IPS-15b (cell line): Measurements from ENCODE around the gene RPN2.

Experiments
- H3K27me3 ChIP-seq: one replicate; pipeline ENCODE4 v1.6.1; 2013; ENCODE audit warnings: low read length; ENCODE audit not compliant: control insufficient read depth, insufficient read depth
- H3K36me3 ChIP-seq: one replicate; pipeline ENCODE4 v1.6.1; 2013; ENCODE audit warnings: low read length; ENCODE audit not compliant: control insufficient read depth, insufficient read depth
- H3K4me1 ChIP-seq: one replicate; pipeline ENCODE4 v1.6.1; 2013; ENCODE audit warnings: mild to moderate bottlenecking, low read length; ENCODE audit not compliant: control insufficient read depth, insufficient read depth
- H3K4me3 ChIP-seq: one replicate; pipeline ENCODE4 v1.5.1; 2013; ENCODE audit warnings: low read depth, low read length
- H3K9ac ChIP-seq: one replicate; pipeline ENCODE4 v1.6.1; 2013; ENCODE audit warnings: low read depth, mild to moderate bottlenecking, low read length
- H3K9me3 ChIP-seq: one replicate; pipeline ENCODE4 v1.6.1; 2013; ENCODE audit warnings: mild to moderate bottlenecking, low read length; ENCODE audit not compliant: control insufficient read depth, insufficient read depth

Gene RPN2

GRCh38 chr20:37247547-37247946 lies 68.4 kb downstream of the RPN2 start:
- no peaks in the 10 kb centered on the region for H3K27me3 ChIP-seq
- no peak overlapping the region for H3K4me3 ChIP-seq
- peaks cover 15% of the 10 kb centered on the region for H3K4me1 ChIP-seq
- H3K9ac ChIP-seq, result no peak overlapping the region
- no peaks in the 10 kb centered on the region for H3K9me3 ChIP-seq
- H3K36me3 ChIP-seq, result peaks cover 14% of the 10 kb centered on the region

GRCh38 chr20:37249304-37249703 lies 70.2 kb downstream of the RPN2 start:
- Histone ChIP-seq H3K4me1 (peaks cover 15% of the 10 kb centered on the region), H3K36me3 (peaks cover 3% of the 10 kb centered on the region), H3K4me3 (no peak overlapping the region), H3K9ac (no peak overlapping the region), H3K27me3 (no peaks in the 10 kb centered on the region), H3K9me3 (no peaks in the 10 kb centered on the region)

DNA sequence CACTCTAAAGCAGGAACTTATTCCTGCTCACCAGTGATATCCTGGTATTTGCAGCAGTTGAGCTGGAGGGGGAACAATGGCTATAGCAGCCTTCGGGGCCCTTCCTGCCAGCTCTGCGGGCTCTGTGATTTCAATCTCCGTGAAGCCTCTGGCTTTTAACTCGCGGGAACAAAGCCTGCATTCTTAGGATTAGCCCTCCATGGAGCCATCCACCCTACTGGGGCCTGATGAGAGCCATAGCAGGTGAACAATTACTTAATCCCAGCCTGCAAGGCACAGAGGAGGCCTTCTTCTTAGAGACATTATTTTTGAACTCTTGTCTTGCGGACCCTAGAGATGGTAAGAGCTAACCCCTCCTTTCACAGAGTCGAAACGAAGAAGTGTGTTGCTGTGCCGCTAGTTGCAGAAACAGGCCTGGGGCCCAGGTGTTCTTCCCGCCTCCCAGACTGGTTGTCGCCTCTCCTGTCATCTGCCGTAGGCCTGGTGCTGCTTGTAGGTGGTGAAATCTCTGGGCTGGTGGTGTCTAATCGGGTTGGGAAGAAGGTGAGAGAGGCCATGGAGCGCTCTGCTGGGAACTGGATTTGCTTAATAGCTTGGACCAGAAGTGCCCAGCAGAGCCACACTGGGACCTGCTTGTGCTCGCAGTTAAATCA lies 72.8 kb downstream of the RPN2 start:
- no peaks in the 10 kb centered on the region for H3K27me3 ChIP-seq
- H3K4me1 ChIP-seq, result peaks cover 7% of the 10 kb centered on the region
- no peak overlapping the region for H3K9ac ChIP-seq
- no peaks in the 10 kb centered on the region for H3K9me3 ChIP-seq
- no peak overlapping the region for H3K4me3 ChIP-seq
- no peaks in the 10 kb centered on the region for H3K36me3 ChIP-seq

DNA sequence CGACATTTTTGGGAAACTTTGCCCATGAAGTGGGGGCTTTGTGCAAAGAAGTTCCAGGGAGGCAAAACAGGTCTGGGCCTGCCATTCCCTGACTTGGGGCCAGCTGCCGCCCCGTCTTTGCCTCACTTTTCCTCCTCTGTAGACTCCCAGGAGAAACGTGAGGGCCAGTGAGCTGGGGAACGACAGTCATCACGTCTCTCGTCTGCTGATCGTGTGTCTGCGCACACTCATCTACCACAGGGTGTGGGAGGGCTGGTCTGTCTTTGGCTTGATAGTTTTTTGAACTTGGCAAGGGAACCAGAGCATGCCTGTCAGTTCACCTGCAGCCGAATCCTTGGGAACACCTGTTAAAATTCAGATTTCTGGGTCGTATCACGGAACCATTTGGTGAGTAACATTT lies 74.0 kb downstream of the RPN2 start:
- Histone ChIP-seq H3K27me3 (no peaks in the 10 kb centered on the region), H3K4me3 (no peak overlapping the region), H3K4me1 (peaks cover 10% of the 10 kb centered on the region), H3K9me3 (no peaks in the 10 kb centered on the region), H3K36me3 (no peaks in the 10 kb centered on the region), H3K9ac (peak overlapping the region; percentile 12)

DNA sequence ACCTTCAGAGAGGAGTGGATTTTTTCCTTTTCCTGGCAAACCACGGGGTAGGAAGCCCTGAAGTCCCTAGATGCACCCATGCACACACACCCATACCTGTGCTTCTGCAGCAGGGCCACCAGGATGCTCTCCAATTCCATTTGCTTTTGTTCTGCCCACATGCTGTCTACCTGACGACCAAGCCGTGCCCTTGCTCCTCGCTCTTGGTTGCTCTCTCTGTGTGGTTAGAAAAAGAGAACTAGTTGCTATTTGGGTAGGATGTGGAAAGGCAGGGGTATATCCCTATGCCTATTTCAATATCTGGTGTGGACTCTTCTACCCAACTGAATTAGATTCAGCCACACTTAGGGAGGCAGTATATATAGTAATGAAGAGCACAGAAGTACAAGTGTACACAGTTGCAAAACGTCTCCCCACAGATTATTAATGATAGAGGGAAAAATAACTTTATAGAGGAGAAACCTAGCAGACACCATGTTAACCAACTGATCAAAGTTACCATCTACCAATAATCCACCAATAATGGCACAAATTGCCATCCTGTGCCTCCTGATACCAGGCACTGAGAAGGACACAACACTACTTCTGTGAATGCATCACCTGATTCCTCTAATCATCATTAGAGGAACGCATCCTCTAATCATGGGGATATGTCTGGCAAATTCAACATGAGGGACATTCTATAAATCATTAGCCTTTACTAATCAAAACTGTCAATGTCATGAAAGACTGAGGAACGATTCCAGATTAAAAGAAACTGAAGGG lies 75.2 kb downstream of the RPN2 start:
- no peaks in the 10 kb centered on the region for H3K27me3 ChIP-seq
- H3K4me1 ChIP-seq, result peaks cover 13% of the 10 kb centered on the region
- H3K9me3 ChIP-seq, result no peaks in the 10 kb centered on the region
- H3K36me3 ChIP-seq, result no peaks in the 10 kb centered on the region
- H3K4me3 ChIP-seq, result no peak overlapping the region
- no peak overlapping the region for H3K9ac ChIP-seq

GRCh38 chr20:37256286-37256685 lies 77.2 kb downstream of the RPN2 start:
- Histone ChIP-seq H3K9me3 (no peaks in the 10 kb centered on the region), H3K4me1 (peaks cover 13% of the 10 kb centered on the region), H3K9ac (no peak overlapping the region), H3K36me3 (no peaks in the 10 kb centered on the region), H3K27me3 (no peaks in the 10 kb centered on the region), H3K4me3 (no peak overlapping the region)

- no peaks in the 10 kb centered on the region for H3K9me3 ChIP-seq
- H3K4me3 ChIP-seq, result no peak overlapping the region
- peaks cover 5% of the 10 kb centered on the region for H3K4me1 ChIP-seq
- H3K36me3 ChIP-seq, result no peaks in the 10 kb centered on the region
- no peaks in the 10 kb centered on the region for H3K27me3 ChIP-seq
- no peak overlapping the region for H3K9ac ChIP-seq
Measured at GRCh38 chr20:37257530-37257929, 78.4 kb downstream of the RPN2 start.

GRCh38 chr20:37257988-37258387 lies 78.9 kb downstream of the RPN2 start:
- no peak overlapping the region for H3K4me3 ChIP-seq
- H3K9me3 ChIP-seq, result no peaks in the 10 kb centered on the region
- peaks cover 5% of the 10 kb centered on the region for H3K4me1 ChIP-seq
- no peaks in the 10 kb centered on the region for H3K36me3 ChIP-seq
- no peaks in the 10 kb centered on the region for H3K27me3 ChIP-seq
- no peak overlapping the region for H3K9ac ChIP-seq

DNA sequence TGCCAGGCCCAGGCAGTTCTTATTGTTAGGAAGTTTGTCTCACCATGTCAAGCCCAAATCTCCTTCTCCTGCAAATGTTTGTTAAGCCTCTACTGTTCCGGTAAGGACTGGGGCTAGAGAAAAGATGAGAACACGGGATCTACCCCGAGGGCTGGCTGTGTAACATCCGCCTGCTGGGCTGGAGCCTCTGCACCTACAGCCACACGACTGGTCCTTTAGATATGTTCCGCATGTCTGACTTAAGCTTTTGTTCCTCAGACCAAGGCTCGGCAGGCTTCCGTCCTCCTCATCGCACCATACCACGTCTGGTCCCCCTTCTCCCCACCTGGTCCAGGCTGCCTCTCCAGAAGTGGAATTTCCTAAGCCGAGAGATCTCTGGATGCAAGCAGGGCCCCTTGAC lies 79.9 kb downstream of the RPN2 start:
- no peak overlapping the region for H3K9ac ChIP-seq
- H3K9me3 ChIP-seq, result no peaks in the 10 kb centered on the region
- H3K4me3 ChIP-seq, result no peak overlapping the region
- H3K4me1 ChIP-seq, result peaks cover 5% of the 10 kb centered on the region
- no peaks in the 10 kb centered on the region for H3K27me3 ChIP-seq
- H3K36me3 ChIP-seq, result no peaks in the 10 kb centered on the region

DNA sequence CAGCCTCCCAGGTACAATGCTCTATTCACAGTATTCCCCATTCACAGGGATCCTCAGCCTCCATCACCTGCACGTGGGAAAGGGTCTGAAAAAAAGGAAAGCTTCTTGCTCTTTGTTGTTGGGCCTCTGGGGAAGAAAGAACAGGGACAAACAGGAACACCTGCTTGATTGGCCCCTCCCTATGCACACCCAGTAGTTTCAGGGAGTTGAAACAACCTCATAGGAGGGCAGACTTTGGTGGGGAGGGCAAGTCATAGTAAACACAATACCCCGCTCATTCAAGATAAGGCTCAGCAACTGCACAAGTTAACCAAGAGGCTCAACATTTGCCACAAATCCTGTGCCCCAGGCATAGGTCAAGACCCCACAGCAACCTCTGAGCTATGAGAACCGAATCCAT lies 80.7 kb downstream of the RPN2 start:
- H3K9me3 ChIP-seq, result no peaks in the 10 kb centered on the region
- no peaks in the 10 kb centered on the region for H3K27me3 ChIP-seq
- peaks cover 5% of the 10 kb centered on the region for H3K4me1 ChIP-seq
- no peak overlapping the region for H3K9ac ChIP-seq
- no peak overlapping the region for H3K4me3 ChIP-seq
- no peaks in the 10 kb centered on the region for H3K36me3 ChIP-seq

- Histone ChIP-seq H3K4me3 (no peak overlapping the region), H3K4me1 (peaks cover 5% of the 10 kb centered on the region), H3K36me3 (no peaks in the 10 kb centered on the region), H3K9me3 (no peaks in the 10 kb centered on the region), H3K9ac (no peak overlapping the region), H3K27me3 (no peaks in the 10 kb centered on the region)
Measured at GRCh38 chr20:37260923-37261322, 81.8 kb downstream of the RPN2 start.

- H3K27me3 ChIP-seq, result no peaks in the 10 kb centered on the region
Measured at GRCh38 chr20:37261714-37262113, 82.6 kb downstream of the RPN2 start, which contains the start of gene GHRH. Gene GHRH (minus strand): TSS chr20:37261814. CDS start chr20:37256889, 4,925 bp downstream.

More at GRCh38 chr20:37261714-37262113, 82.6 kb downstream of the RPN2 start, which contains the start of gene GHRH:
- no peak within 1 kb of the TSS for H3K4me3 ChIP-seq
- H3K9ac ChIP-seq, result no peak within 1 kb of the TSS
- H3K9me3 ChIP-seq, result no peaks in the 10 kb centered on the region
- H3K4me1 ChIP-seq, result peaks cover 5% of the 10 kb centered on the region
- H3K36me3 ChIP-seq, result no peaks in the 10 kb centered on the region
